ENCODE results near the gene NHEJ1. TPM values are rescaled to one million over a fixed set of nuclear protein-coding genes. Genes with fewer than 3 reads are reported as not detected.

The NHEJ1 gene, protein sequence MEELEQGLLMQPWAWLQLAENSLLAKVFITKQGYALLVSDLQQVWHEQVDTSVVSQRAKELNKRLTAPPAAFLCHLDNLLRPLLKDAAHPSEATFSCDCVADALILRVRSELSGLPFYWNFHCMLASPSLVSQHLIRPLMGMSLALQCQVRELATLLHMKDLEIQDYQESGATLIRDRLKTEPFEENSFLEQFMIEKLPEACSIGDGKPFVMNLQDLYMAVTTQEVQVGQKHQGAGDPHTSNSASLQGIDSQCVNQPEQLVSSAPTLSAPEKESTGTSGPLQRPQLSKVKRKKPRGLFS
- polyA plus RNA-seq (2012; ENCODE audit: insufficient read length, low read depth), result 26.5 TPM

DNA sequence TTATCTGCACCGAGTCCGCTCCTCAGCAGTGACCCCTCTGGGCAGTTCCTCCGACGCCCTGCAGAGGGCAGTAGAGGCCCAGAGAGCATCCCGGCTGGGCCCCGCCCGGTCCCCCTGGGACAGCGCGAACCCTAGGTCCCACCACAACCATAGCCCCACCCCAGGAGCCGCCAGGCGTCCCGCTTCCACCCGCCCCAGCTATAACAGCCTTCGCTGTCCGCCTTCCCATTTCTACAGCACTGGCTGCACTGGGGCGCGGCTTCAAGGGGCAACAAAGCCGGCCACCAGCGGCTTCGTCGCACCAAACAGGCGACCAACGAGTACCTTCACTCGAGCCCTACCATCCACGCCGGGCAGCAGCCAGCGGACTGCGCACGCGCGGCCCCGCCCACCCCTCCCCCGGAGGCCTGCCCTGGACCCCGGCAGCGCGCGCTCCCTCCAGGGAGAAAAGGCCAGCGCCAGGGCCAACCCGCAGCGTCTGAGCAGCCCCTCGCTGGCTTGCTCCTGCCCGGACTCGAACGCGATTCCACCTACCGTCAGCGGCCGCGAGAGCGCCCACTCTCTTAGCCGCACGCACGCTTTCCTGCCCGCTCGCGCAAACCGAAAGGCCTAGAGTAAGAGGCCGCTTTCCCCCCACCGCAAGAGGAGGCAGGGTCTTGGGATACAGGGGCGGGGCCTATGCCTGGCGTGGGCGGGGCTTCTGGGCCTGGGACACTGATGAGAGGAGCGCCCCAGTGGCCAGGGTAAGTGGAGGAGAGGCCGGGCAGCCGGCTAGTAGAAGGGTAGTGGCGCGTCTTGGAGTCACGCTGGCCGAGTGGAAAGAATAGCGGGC is at the start of gene NHEJ1:
Gene NHEJ1 (minus strand): TSS at position 630 of the 832 bp plus-strand sequence. CDS start 2,453 bp downstream, outside the sequence.
- TF ChIP-seq TAF1 (IDR thresholded peaks at IDR 0.05; ENCODE audit: borderline replicate concordance, insufficient read depth, low read length) (no peak), SIN3A (IDR thresholded peaks at IDR 0.05; ENCODE audit: borderline replicate concordance, insufficient read depth, low read length) (peak; percentile 67; the same call in 1 of the 2 replicates), POLR2AphosphoS5 (IDR thresholded peaks at IDR 0.05; ENCODE audit: low read depth, low read length) (peak; percentile 81), FOXP2 (optimal IDR thresholded peaks at IDR 0.05; ENCODE audit: borderline replicate concordance, extremely low read depth, extremely low read length, insufficient read depth) (no peak)
- TF ChIP-seq, protein P1, sequence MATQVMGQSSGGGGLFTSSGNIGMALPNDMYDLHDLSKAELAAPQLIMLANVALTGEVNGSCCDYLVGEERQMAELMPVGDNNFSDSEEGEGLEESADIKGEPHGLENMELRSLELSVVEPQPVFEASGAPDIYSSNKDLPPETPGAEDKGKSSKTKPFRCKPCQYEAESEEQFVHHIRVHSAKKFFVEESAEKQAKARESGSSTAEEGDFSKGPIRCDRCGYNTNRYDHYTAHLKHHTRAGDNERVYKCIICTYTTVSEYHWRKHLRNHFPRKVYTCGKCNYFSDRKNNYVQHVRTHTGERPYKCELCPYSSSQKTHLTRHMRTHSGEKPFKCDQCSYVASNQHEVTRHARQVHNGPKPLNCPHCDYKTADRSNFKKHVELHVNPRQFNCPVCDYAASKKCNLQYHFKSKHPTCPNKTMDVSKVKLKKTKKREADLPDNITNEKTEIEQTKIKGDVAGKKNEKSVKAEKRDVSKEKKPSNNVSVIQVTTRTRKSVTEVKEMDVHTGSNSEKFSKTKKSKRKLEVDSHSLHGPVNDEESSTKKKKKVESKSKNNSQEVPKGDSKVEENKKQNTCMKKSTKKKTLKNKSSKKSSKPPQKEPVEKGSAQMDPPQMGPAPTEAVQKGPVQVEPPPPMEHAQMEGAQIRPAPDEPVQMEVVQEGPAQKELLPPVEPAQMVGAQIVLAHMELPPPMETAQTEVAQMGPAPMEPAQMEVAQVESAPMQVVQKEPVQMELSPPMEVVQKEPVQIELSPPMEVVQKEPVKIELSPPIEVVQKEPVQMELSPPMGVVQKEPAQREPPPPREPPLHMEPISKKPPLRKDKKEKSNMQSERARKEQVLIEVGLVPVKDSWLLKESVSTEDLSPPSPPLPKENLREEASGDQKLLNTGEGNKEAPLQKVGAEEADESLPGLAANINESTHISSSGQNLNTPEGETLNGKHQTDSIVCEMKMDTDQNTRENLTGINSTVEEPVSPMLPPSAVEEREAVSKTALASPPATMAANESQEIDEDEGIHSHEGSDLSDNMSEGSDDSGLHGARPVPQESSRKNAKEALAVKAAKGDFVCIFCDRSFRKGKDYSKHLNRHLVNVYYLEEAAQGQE (IDR thresholded peaks at IDR 0.05; ENCODE audit: insufficient read depth in 1 of 2, low read depth in 2 of 2, low read length in 2 of 2), result 0 out of 4 replicates have a peak, but pooled peaks of 1 of the 2 experiments have one; percentile 12

DNA sequence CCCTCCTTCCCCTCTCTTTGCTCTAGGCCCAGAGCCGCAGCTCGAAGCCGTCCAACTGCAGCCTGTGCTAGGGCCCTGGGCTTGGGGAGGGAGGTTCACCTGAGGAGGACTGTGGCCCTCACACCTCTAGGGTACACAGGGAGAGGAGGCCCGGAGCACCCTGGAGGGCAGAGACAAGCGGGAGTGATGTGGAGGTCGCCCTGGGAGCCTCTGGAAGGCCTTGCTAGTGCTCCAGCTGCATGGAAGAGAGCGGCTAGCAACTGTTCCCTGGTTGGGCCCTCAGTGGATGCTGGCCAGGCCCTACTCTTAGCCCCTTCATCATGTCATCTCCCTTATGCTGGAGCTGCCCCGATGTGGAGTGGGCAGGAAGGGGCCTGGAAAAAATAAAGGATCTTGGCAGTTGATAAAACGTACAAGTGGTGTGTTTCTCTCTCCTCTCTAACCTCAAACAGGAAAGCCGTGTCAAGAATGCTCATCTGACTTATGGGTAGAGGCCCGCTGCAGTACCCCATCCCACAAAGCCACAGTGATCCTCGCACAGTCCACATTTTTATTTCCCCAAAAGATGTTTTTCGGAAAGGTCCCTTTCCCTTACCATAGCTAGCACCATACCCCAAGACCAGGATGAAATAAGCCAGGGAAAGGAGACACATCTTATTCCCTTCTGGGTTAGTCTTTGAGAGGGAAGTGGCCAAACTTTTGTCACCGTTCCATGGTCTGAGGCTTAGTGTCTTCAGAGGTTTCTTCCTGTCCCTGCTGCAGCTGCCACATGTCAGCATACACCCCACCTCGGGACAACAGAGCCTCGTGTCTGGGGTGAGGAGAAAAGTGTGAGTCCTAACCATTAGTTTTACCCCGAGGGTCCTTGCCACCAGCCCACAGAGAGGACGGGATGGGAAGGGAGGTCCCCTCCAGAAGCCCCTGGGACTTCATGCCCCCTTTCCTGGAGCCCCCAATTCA is 48.9 kb upstream of the NHEJ1 start:
- no peak for TF ChIP-seq POLR2AphosphoS5 (IDR thresholded peaks at IDR 0.05; ENCODE audit: low read depth, low read length)
- TF ChIP-seq, protein P1 (IDR thresholded peaks at IDR 0.05; ENCODE audit: insufficient read depth in 1 of 2, low read depth in 2 of 2, low read length in 2 of 2), result no peak
- TF ChIP-seq TAF1 (IDR thresholded peaks at IDR 0.05; ENCODE audit: borderline replicate concordance, insufficient read depth, low read length), result no peak

DNA sequence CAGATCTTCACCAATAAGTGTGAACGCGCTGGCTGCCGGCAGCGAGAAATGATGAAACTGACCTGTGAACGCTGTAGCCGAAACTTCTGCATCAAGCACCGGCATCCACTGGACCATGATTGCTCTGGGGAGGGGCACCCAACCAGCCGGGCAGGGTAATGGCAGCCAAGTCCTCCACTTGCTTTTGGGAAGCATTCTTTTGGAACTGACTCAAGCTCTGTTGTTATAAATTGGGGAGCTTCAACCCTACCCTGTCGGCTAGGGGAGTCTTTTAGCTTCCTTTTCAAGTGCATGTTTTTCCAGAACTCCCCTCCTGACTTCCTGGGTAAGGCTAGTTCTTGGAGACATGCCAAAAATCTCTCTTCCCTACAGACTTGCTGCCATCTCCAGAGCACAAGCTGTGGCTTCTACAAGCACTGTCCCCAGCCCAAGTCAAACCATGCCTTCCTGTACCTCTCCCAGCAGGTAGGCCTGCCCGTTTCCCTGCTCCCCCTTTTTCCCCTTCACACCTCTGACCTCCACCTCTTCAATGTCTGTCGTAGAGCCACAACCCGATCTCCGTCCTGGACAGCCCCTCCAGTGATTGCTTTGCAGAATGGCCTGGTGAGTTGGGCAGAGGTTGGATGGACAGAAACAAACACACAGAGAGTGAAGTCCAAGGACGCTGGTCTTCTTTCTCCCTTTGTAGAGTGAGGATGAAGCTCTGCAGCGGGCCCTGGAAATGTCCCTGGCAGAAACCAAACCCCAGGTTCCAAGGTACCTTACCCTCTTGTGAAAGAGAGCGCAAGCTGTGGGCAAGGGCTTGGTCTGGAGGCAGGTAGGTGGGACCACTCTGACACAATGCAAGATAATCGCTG is 47.5 kb upstream of the NHEJ1 start:
- TF ChIP-seq, protein P1 (IDR thresholded peaks at IDR 0.05; ENCODE audit: insufficient read depth in 1 of 2, low read depth in 2 of 2, low read length in 2 of 2), result no peak
- TF ChIP-seq SIN3A (IDR thresholded peaks at IDR 0.05; ENCODE audit: borderline replicate concordance, insufficient read depth, low read length) (no peak), FOXP2 (optimal IDR thresholded peaks at IDR 0.05; ENCODE audit: borderline replicate concordance, extremely low read depth, extremely low read length, insufficient read depth) (no peak), POLR2AphosphoS5 (IDR thresholded peaks at IDR 0.05; ENCODE audit: low read depth, low read length) (no peak), TAF1 (IDR thresholded peaks at IDR 0.05; ENCODE audit: borderline replicate concordance, insufficient read depth, low read length) (no peak)
